ENCODE data around the gene EXOC3L2.
A peak's percentile ranks its signal among the peaks of the same experiment; 100 is the strongest.

The EXOC3L2 gene

DNA sequence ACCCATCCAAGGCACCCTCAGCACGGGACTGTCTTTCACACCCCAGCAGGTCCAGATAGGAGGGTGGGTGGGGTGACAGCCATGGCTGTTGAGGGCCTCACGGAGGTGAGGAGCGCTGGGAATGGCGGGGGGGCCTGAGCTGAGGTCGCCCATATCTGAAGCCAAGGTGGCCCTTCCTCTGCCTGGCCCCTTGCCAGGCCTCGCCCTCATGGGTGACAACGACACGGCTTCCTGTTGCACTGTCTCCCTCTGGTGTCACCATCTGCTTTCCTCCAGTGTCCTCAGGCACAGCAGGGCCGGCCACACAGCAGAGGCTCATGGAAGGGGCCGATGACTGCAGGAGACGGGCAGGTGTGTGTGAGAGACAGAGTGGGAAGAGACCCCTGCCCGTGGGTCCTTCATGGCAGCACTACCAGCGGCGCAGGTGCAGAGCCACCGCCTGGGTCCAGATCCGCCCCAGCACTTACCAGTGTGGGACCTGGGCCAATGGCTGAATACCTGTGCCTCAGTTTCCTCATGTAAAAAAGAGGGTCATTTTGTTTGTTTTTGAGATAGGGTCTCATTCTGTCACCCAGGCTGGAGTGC lies 76.3 kb downstream of the EXOC3L2 start:
- H3K36me3 ChIP-seq = no peaks in the 10 kb centered on the region
- no peaks in the 10 kb centered on the region for H3K4me1 ChIP-seq
- no peaks in the 10 kb centered on the region for H3K9me3 ChIP-seq
- no peak for DNase-seq
- no peaks in the 10 kb centered on the region for H3K27me3 ChIP-seq
- TF ChIP-seq, protein P1, sequence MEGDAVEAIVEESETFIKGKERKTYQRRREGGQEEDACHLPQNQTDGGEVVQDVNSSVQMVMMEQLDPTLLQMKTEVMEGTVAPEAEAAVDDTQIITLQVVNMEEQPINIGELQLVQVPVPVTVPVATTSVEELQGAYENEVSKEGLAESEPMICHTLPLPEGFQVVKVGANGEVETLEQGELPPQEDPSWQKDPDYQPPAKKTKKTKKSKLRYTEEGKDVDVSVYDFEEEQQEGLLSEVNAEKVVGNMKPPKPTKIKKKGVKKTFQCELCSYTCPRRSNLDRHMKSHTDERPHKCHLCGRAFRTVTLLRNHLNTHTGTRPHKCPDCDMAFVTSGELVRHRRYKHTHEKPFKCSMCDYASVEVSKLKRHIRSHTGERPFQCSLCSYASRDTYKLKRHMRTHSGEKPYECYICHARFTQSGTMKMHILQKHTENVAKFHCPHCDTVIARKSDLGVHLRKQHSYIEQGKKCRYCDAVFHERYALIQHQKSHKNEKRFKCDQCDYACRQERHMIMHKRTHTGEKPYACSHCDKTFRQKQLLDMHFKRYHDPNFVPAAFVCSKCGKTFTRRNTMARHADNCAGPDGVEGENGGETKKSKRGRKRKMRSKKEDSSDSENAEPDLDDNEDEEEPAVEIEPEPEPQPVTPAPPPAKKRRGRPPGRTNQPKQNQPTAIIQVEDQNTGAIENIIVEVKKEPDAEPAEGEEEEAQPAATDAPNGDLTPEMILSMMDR (IDR thresholded peaks at IDR 0.05; ENCODE audit: low read depth, low read length) = no peak
- no peak overlapping the region for H3K4me3 ChIP-seq (ENCODE audit: low read depth, low read length)

DNA sequence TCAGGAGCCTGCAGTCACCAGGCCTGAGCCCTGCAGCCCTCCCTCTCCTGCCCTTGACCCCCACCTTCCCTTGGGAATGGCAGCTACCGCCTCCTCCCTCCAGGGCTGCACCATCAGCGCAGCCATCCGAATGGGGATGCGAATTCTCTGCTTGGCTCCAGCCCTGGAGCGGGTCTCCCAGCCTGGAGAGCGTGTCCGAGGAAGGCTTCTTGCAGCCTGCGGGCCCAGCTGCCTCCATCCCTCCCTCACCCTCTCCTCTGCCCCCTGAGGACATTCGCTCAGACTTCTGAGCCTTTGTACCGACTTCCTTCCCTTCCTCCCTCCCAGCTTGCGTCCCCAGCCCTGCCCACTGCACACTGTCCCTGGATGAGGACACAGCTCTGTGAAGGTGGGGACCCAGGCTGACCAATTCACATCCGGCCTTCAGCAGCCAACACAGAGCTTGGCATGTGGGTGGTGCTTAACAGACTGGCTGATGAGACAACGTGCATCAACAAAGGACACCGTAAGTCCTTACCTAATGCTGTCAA lies 78.4 kb downstream of the EXOC3L2 start:
- Histone ChIP-seq H3K27me3 (no peaks in the 10 kb centered on the region), H3K4me3 (ENCODE audit: low read depth, low read length) (no peak overlapping the region), H3K9me3 (no peaks in the 10 kb centered on the region), H3K36me3 (no peaks in the 10 kb centered on the region), H3K4me1 (no peaks in the 10 kb centered on the region)
- peak; percentile 43 for DNase-seq
- TF ChIP-seq, protein P1 (IDR thresholded peaks at IDR 0.05; ENCODE audit: low read depth, low read length) = no peak

DNA sequence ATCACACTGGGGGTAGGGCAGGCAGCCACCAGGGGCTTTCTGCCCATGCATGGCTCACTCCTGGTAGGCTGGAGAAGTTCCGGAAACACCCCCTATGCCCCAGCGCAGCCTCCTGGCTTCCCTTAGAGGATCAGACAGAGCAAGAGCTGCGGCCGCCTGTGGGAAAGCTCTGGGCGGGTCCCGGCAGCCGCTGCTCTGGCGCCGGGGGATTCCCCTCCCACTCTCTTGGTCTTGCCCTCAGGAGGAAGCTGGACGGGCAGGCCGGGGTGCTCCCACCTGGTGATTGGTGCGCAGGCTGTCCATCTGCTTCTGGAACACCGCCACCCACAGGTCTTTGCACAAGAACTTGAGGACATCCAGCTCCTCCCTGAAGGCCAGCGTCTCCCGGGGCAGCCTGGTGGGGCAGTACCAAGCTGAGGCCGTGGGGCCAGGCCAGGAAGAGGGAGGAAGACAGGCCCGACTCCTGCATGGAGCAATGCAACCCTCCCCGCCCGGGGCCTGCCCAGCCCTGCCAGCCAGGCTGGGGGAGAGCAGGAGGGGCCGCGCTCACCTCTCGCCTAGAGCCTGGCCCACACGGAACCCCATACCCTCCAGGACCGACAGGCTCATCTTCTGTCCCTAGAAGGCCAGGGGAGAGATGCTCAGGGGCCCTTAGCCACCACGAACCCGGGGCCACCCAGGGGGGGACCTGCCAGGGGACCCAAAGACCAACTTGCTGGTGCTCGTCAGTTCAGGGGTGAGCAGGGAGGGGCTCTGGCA lies 80.5 kb downstream of the EXOC3L2 start:
- no peaks in the 10 kb centered on the region for H3K4me1 ChIP-seq
- TF ChIP-seq, protein P1 (IDR thresholded peaks at IDR 0.05; ENCODE audit: low read depth, low read length) = no peak
- no peaks in the 10 kb centered on the region for H3K36me3 ChIP-seq
- no peaks in the 10 kb centered on the region for H3K27me3 ChIP-seq
- H3K4me3 ChIP-seq (ENCODE audit: low read depth, low read length) = no peak overlapping the region
- no peaks in the 10 kb centered on the region for H3K9me3 ChIP-seq
- peak; percentile 59 for DNase-seq

GRCh38 chr19:45163751-45164460 lies 81.3 kb downstream of the EXOC3L2 start:
- DNase-seq = no peak
- Histone ChIP-seq H3K36me3 (no peaks in the 10 kb centered on the region), H3K27me3 (no peaks in the 10 kb centered on the region), H3K9me3 (no peaks in the 10 kb centered on the region), H3K4me1 (no peaks in the 10 kb centered on the region), H3K4me3 (ENCODE audit: low read depth, low read length) (no peak overlapping the region)
- TF ChIP-seq, protein P1 (IDR thresholded peaks at IDR 0.05; ENCODE audit: low read depth, low read length) = no peak

DNA sequence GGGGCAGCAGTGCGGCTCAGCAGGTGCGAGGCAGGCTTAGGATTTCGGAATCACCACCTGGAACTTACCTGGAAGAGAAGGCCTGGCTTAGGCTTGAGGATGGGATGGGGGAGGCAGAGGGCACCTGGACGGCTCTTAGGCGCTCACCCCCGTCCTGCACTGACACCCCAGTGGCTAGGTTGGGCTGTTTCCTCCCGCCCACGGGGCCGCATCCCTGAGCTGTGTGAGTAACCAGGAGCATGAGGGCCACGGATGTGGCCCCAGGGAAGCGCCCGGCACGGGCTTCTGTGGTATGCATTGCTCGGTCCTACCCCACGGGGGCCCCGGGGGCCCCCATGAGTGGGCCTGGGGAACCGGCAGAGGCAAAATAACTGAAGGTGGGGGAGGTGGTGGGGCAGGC lies 82.1 kb downstream of the EXOC3L2 start:
- no peaks in the 10 kb centered on the region for H3K4me1 ChIP-seq
- no peaks in the 10 kb centered on the region for H3K9me3 ChIP-seq
- no peaks in the 10 kb centered on the region for H3K36me3 ChIP-seq
- no peak overlapping the region for H3K4me3 ChIP-seq (ENCODE audit: low read depth, low read length)
- TF ChIP-seq, protein P1 (IDR thresholded peaks at IDR 0.05; ENCODE audit: low read depth, low read length) = no peak
- DNase-seq = no peak
- no peaks in the 10 kb centered on the region for H3K27me3 ChIP-seq
